H1 (cell line): ENCODE measurements around the gene KCNIP2. TPM values are rescaled to one million over a fixed set of nuclear protein-coding genes. Genes with fewer than 3 reads are reported as not detected.

Experiments used
- EP300 ChIP-seq, 2 experiments: IDR thresholded peaks; 1 replicate in 1 of 2; 2 replicates in 1 of 2; pipeline ENCODE4 v1.6.1; 2011 to 2012; ENCODE audit warnings: low read depth in 2 of 2, low read length in 2 of 2, mild to moderate bottlenecking in 2 of 2, borderline replicate concordance in 1 of 2, inconsistent platforms in 1 of 2, moderate library complexity in 1 of 2
- JUND ChIP-seq: IDR thresholded peaks from 2 replicates; pipeline ENCODE4 v1.6.1; 2011; ENCODE audit warnings: mild to moderate bottlenecking, improper control_type of control experiment, low read length
- polyA plus RNA-seq, 7 experiments: library from polyadenylated mRNA; depleted of rRNA in 3 of 7; stranded (reverse) in 5 of 7; unstranded in 2 of 7; fragments of >200 nt in 5 of 7; fragments of 200-250 nt in 2 of 7; gene quantifications; 1 replicate in 5 of 7; 2 replicates in 1 of 7; 4 replicates in 1 of 7; pipeline versions ENCODE4 v1.2.1 to v1.2.3, GENCODE V29; 2011 to 2013; ENCODE audit warnings: missing spikeins in 2 of 7, mixed read lengths in 2 of 7
- total RNA-seq: library from RNA; stranded (reverse); fragmentation: NEBNext Ultra II Directional; extraction: Animal tissue kit (Norgen Biotek cat#: 25700); gene quantifications from 2 replicates; pipeline ENCODE4 v1.2.1, GENCODE V29; 2021
- TF ChIP-seq, protein P1 (sequence below): IDR thresholded peaks from 2 replicates; pipeline ENCODE4 v1.6.1; 2012; ENCODE audit warnings: low read length, inconsistent platforms

Gene KCNIP2
- total and polyA plus RNA-seq, 2 of the 8 experiments (the other 6 are each of a cell fraction or from before 2014, with no cell fraction given), result 2.7 to 6.0 TPM

- TF ChIP-seq, protein P1, sequence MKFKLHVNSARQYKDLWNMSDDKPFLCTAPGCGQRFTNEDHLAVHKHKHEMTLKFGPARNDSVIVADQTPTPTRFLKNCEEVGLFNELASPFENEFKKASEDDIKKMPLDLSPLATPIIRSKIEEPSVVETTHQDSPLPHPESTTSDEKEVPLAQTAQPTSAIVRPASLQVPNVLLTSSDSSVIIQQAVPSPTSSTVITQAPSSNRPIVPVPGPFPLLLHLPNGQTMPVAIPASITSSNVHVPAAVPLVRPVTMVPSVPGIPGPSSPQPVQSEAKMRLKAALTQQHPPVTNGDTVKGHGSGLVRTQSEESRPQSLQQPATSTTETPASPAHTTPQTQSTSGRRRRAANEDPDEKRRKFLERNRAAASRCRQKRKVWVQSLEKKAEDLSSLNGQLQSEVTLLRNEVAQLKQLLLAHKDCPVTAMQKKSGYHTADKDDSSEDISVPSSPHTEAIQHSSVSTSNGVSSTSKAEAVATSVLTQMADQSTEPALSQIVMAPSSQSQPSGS, result no peak
- TF ChIP-seq JUND (no peak), EP300 (IDR thresholded peaks at IDR 0.05; ENCODE audit: borderline replicate concordance in 1 of 2, low read depth in 2 of 2, low read length in 2 of 2) (no peak)
These were observed 59.9 kb downstream of the KCNIP2 start (continued) for GRCh38 chr10:101783736-101784118.
